MM.1S (cell line): ENCODE data around the gene ARHGAP26.

ENCODE experiments used
- DNase-seq: peaks from one replicate; pipeline ENCODE4 v3.0.0-alpha.2; 2015
- H2AFZ ChIP-seq: fragments of 300-600 bp; sonication (generic); 2 replicates; pipeline ENCODE4 v1.6.0; 2016; ENCODE audit warnings: antibody characterized with exemption, low read length
- H3F3A ChIP-seq: fragments of 300-600 bp; sonication (generic); 2 replicates; pipeline ENCODE4 v1.6.1; 2016; ENCODE audit warnings: mild to moderate bottlenecking, antibody characterized with exemption, low read length, moderate library complexity, mixed read lengths; ENCODE audit not compliant: insufficient read depth
- H3K27ac ChIP-seq: fragments of 300-600 bp; sonication (generic); 2 replicates; pipeline ENCODE4 v1.5.1; 2016; ENCODE audit warnings: mild to moderate bottlenecking, low read length
- H3K27me3 ChIP-seq: fragments of 300-600 bp; sonication (generic); replicated peaks from 2 replicates; pipeline ENCODE4 v1.6.0; 2016; ENCODE audit warnings: low read length; ENCODE audit not compliant: insufficient read depth
- H3K36me3 ChIP-seq: fragments of 300-600 bp; sonication (generic); replicated peaks from 2 replicates; pipeline ENCODE4 v1.6.1; 2016; ENCODE audit warnings: mild to moderate bottlenecking, low read length, mixed read lengths; ENCODE audit not compliant: insufficient read depth
- H3K4me1 ChIP-seq: fragments of 300-600 bp; sonication (generic); 2 replicates; pipeline ENCODE4 v1.6.1; 2016; ENCODE audit warnings: low read length, mixed read lengths
- H3K4me2 ChIP-seq: fragments of 300-600 bp; sonication (generic); 2 replicates; pipeline ENCODE4 v1.6.0; 2016; ENCODE audit warnings: low read depth, low read length
- H3K4me3 ChIP-seq: fragments of 300-600 bp; sonication (generic); 2 replicates; pipeline ENCODE4 v1.5.1; 2016; ENCODE audit warnings: low read length, mixed read lengths
- H3K79me2 ChIP-seq: fragments of 300-600 bp; sonication (generic); 2 replicates; pipeline ENCODE4 v1.6.1; 2016; ENCODE audit warnings: mixed run types, low read length, mixed read lengths
- H3K9ac ChIP-seq: fragments of 300-600 bp; sonication (generic); 2 replicates; pipeline ENCODE4 v1.6.1; 2016; ENCODE audit warnings: low read length, mixed read lengths
- H3K9me2 ChIP-seq: fragments of 300-600 bp; sonication (generic); replicated peaks from 2 replicates; pipeline ENCODE4 v1.6.1; 2016; ENCODE audit warnings: mild to moderate bottlenecking, low read length, mixed read lengths; ENCODE audit not compliant: insufficient read depth
- H3K9me3 ChIP-seq: fragments of 300-600 bp; sonication (generic); replicated peaks from 2 replicates; pipeline ENCODE4 v1.6.1; 2016; ENCODE audit warnings: mild to moderate bottlenecking, low read length, mixed read lengths; ENCODE audit not compliant: insufficient read depth
- H4K20me1 ChIP-seq: fragments of 300-600 bp; sonication (generic); 2 replicates; pipeline ENCODE4 v1.6.1; 2016; ENCODE audit warnings: mild to moderate bottlenecking, low read length, moderate library complexity, mixed read lengths; ENCODE audit not compliant: insufficient read depth
- EZH2 ChIP-seq: fragments of 300-600 bp; sonication (generic); optimal IDR thresholded peaks from 2 replicates; pipeline ENCODE3; 2017; ENCODE audit warnings: low read depth, mild to moderate bottlenecking, antibody characterized with exemption, low read length, mixed read lengths
- EZH2phosphoT487 ChIP-seq: fragments of 300-600 bp; sonication (generic); IDR thresholded peaks from 2 replicates; pipeline ENCODE4 v1.6.1; 2018; ENCODE audit warnings: antibody characterized with exemption, low read length
- TF ChIP-seq, protein P1 (sequence below): fragments of 300-600 bp; sonication (generic); IDR thresholded peaks from 2 replicates; pipeline ENCODE4 v1.5.1; 2016; ENCODE audit warnings: antibody characterized with exemption, low read length, mixed read lengths

The ARHGAP26 gene

DNA sequence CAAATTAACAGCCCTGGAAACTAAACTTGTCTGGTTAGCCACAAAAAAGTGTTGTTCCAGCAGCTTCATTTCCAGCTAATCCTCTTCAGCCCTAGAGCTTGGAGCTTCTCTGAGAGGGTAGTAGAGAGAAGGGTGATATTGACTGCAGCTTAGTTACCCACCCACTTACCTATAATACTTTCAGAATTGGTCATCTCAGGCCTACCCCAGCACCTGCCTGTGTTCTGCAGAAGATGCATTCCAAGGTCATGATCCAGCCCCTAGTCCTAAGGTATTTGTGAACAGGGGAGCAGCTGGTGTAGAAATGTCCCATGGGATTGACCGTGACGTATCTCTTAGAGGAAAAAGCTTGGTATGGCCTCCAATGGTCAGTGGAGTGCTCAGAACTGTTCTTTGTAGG, 344.3 kb downstream of the ARHGAP26 start:
- Histone ChIP-seq H3F3A (peaks cover 16% of the 10 kb centered on the region), H3K4me3 (no peak overlapping the region), H3K4me2 (no peak overlapping the region), H3K9me3 (no peaks in the 10 kb centered on the region), H4K20me1 (no peaks in the 10 kb centered on the region), H3K36me3 (no peaks in the 10 kb centered on the region), H3K27ac (no peak overlapping the region), H2AFZ (no peak overlapping the region), H3K9ac (no peak overlapping the region), H3K27me3 (no peaks in the 10 kb centered on the region), H3K9me2 (no peaks in the 10 kb centered on the region), H3K79me2 (no peaks in the 10 kb centered on the region), H3K4me1 (peaks cover 20% of the 10 kb centered on the region)
- DNase-seq: no peak
- TF ChIP-seq EZH2 (no peak), EZH2phosphoT487 (no peak)
- TF ChIP-seq, protein P1, sequence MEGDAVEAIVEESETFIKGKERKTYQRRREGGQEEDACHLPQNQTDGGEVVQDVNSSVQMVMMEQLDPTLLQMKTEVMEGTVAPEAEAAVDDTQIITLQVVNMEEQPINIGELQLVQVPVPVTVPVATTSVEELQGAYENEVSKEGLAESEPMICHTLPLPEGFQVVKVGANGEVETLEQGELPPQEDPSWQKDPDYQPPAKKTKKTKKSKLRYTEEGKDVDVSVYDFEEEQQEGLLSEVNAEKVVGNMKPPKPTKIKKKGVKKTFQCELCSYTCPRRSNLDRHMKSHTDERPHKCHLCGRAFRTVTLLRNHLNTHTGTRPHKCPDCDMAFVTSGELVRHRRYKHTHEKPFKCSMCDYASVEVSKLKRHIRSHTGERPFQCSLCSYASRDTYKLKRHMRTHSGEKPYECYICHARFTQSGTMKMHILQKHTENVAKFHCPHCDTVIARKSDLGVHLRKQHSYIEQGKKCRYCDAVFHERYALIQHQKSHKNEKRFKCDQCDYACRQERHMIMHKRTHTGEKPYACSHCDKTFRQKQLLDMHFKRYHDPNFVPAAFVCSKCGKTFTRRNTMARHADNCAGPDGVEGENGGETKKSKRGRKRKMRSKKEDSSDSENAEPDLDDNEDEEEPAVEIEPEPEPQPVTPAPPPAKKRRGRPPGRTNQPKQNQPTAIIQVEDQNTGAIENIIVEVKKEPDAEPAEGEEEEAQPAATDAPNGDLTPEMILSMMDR: no peak

DNA sequence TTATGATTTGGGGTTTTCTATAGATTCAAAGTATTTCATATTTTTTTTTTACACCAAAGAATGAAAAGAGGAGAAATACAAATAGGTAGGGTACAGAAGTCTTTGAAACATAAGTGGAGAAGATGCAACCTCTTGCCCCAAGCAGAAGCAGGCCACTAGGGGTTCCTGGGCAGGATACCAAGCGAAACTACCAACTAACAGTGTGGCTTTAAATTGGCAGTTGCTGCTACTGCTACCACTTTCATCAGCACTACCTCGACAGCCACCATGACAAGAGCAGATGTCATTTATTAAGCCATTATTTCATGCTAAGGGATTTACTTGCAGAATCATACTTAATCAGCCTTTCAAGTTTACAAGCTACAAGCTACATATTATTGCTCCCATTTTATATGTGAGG, 345.2 kb downstream of the ARHGAP26 start:
- peak; percentile 21 for DNase-seq
- no peaks in the 10 kb centered on the region for H3K36me3 ChIP-seq
- H4K20me1 ChIP-seq: no peaks in the 10 kb centered on the region
- no peak overlapping the region for H3K27ac ChIP-seq
- no peak overlapping the region for H3K9ac ChIP-seq
- peaks cover 28% of the 10 kb centered on the region for H3K4me1 ChIP-seq
- H3K9me3 ChIP-seq: no peaks in the 10 kb centered on the region
- TF ChIP-seq EZH2phosphoT487: no peak
- no peak for TF ChIP-seq EZH2
- TF ChIP-seq, protein P1: no peak
- H3K4me3 ChIP-seq: no peak overlapping the region
- no peaks in the 10 kb centered on the region for H3K79me2 ChIP-seq
- no peak overlapping the region for H3K4me2 ChIP-seq
- no peak overlapping the region for H2AFZ ChIP-seq
- H3K27me3 ChIP-seq: no peaks in the 10 kb centered on the region
- peaks cover 25% of the 10 kb centered on the region for H3F3A ChIP-seq
- H3K9me2 ChIP-seq: no peaks in the 10 kb centered on the region

DNA sequence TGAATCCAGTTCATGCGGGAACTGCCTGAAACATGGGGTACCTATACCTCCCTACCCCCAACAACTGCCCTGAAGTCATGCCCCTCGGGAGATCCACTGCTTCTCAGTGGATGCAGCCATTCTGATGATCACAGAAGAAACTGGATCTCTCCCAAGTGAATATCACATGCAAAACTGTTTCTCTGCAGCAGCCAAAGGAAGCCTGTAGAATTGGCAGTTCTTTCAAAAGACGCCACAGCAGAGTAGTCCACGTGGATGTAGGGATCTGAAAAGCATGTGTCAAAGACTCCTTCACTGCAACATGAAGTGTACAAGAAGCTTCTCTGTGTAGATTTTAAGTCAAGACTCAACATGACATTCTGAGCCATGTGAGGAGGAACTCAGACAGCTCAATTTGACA, 346.6 kb downstream of the ARHGAP26 start:
- no peak overlapping the region for H3K4me2 ChIP-seq
- H3K4me1 ChIP-seq: peaks cover 40% of the 10 kb centered on the region
- TF ChIP-seq, protein P1: no peak
- TF ChIP-seq EZH2phosphoT487 (no peak), EZH2 (no peak)

More for the DNA sequence above, 346.6 kb downstream of the ARHGAP26 start:
- no peaks in the 10 kb centered on the region for H3K79me2 ChIP-seq
- no peaks in the 10 kb centered on the region for H3K9me3 ChIP-seq
- no peaks in the 10 kb centered on the region for H3K9me2 ChIP-seq
- no peak overlapping the region for H3K9ac ChIP-seq
- no peak overlapping the region for H2AFZ ChIP-seq
- no peak overlapping the region for H3K27ac ChIP-seq
- no peak overlapping the region for H3K4me3 ChIP-seq
- H3K27me3 ChIP-seq: no peaks in the 10 kb centered on the region
- H4K20me1 ChIP-seq: no peaks in the 10 kb centered on the region
- DNase-seq: no peak
- H3K36me3 ChIP-seq: no peaks in the 10 kb centered on the region
- peaks cover 34% of the 10 kb centered on the region for H3F3A ChIP-seq
